Stimulated activated CD8-positive, alpha-beta memory T cell treated with anti-CD3 and anti-CD28 coated beads, Interleukin-7, amount 100 ng/mL, for 48 hours (primary cell): ENCODE results near the gene RASA2.
"Not testable (repeated sequence)": the region's sequence is repeated elsewhere in the genome, so short reads cannot be mapped to it uniquely, and the experiment has no call there.

ENCODE experiments used
- DNase-seq, 2 donors: peaks; one replicate each; pipeline ENCODE4 v3.0.0-alpha.2; 2020; ENCODE audit warnings: low read depth in 1 of 2; ENCODE audit errors: extremely low read depth in 1 of 2

Gene RASA2

DNA sequence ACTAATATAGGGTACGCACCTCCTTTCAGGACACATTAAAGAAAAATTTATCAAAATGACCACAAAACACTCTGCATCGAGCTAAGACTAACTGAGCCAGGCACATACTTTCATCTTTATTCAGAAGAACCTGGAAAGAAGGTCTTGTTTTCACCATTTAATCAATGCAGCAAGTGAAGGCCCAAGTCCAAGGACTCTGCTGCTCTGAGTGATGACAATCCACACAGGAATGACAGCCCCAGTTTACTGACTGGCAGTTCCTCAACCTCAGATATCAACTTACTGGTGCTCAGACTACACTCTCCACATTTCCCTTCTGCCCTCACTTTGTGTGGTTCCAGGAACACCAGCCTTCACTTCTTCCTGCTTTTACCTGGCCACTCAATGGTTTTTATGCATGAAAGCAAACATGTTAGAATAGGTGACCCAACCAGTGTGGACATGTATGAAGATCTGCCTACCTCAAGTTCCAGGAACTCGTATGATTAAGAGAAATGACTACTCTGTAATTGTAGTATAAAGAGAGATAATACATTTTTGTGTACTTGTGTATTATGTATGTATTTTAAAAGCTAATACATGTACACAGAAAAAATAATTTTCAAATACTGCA is 29.1 kb upstream of the RASA2 start:
- no peak for DNase-seq

DNA sequence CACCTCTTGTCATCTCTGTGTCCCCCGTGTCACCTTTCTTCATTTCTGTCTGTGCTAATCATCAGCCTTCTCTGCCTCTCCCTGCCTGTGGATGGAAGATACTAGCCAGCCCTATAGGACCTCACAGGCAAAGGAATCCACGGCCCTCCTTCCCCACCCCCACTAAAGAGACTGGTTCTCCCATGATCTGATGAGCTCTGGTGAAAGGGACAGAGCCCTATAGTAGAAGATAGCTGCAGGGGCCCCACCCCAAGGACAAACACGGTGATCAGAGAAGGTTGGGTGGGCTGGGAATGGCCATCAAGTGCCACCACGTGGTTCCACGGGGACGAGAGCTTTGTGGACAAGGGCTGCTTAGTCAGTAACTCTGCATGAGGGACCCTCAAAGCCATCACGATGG is 27.8 kb upstream of the RASA2 start:
- DNase-seq, result no peak

DNA sequence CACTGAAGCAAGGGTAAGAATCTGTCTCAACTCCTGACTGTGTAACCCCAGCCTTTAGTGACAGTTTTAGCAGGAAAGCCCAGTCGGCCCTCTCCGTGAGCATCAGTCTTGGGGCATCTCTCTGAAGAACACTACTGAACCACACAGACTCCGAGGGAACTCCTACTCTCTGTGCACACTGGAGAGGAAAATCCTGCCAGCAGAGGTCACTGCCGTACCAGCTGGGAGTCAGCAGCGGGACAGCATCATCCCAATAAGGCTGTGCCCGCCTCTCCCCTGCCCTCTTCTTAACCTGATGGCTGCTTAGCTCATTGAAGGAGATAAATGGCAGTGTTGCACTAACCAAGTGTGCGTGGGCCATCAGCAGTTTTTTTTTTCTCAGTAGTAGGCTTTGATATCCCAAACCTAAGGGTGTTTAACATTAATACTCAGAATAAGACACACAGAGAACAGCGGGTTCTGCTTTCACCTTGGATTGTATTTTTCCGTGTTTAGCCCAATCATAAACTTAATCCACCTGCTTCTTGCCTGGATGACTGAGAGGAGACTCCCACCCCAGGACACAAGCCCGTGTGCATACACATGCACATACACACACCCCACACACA is 26.6 kb upstream of the RASA2 start:
- DNase-seq, result peak; percentile 65 to 80

DNA sequence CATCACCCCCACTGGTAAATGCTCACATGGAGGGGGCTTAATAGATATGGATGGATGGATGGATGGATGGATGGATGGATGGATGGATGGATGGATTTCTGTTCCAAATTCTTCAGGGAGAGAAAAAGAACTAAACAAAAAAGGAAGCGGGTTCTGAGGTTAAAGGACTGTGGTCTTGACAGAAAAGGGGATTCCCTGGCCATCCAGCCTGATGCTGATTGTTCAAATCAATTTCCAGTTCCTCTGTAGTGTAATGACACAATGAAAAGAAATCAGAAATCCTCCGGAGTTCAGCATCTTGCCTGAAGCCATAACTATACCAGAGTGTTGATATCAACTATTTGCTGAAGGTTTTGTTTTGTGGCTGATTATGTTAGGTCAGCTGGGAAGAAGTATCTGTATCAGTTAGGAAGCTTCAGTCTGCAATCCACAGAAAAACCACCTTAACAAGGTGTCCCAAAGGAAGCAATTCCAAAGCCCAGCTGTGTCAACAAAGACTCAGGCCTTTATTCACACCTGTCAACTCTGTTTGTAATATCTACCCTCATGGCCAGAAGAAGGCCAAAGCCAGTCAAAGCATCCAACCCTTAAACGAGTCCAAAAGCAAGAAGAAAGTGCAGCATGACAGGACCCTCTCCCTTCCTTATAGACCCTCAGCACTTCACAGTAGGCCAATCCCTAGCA is 24.5 kb upstream of the RASA2 start:
- no peak for DNase-seq

DNA sequence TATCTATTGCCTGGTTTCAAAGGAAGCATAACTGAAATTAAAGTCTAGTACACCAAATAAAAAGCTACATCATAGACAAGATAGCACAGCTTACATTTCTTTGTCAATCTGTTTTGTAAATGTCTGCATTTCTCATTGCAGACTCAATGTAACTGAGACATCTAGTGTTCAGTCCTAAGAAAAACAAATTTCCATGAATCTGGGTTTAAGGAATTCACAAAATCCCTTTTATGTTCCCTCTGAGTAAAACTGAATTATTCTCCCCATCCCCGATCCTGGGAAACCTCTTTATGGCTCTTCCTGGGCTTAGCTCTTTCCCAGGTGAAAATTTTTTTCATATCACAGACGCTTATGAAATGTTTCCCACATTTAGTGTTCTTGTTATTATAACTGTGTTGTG is 21.6 kb upstream of the RASA2 start:
- no peak for DNase-seq

DNA sequence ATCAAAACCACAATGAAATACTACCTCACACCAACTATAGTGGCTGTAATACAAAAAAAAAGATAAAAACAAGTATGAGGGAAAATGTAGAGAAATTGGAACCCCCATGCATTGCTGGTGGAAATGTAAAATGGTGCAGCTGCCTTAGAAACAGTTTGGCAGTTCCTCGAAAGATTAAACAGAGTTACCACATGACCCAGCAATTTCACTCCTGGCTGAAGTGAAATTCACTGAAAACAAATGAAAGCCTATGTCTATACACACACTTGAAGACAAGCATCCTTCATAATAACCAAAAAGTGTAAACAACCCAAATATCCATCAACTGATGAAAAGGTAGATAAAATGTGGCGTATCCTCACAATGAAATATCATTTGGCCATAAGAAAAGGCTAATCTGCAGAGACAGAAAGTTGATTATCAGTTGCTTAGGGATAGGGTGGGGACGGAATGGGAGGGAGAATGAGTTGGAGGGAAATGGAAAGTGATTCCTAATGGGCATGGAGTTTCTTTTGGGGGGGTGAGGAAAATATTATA is 20.1 kb upstream of the RASA2 start:
- DNase-seq, result no peak

DNA sequence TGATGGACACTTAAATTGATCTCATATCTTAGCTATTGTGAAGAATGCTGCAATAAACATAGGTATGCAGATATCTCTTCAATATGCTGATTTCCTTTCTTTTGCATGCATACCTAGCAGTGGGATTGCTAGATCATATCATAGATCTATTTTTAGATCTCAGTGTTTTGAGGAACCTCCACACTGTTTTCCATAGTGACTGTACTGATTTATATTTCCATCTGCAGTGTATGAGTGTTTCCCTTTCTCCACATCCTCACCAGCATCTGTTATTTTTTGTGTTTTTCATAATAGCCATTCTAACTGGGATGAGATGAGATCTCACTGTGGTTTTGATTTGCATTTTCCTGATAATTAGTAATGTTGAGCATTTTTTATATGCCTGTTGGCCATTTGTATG is 17.1 kb upstream of the RASA2 start:
- DNase-seq, result no peak

DNA sequence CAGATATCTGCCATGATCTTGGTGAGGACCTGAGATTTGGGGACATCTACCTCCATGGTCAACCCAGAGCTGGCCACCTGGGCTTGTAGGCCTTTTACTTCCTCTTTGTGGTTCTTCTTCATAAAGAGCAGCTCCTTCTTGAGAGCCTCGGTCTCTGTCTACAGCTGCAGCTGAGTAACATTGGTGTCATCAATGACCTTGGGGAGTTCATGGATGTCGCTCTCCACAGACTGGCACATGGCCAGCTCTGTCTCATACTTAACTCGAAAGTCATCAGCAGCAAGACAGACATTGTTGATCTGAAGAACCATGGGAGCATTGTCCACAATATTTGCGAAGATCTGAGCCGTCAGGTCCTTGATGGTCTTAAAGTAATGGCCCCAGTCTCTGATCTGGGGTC is 15.7 kb upstream of the RASA2 start:
- no peak for DNase-seq

DNA sequence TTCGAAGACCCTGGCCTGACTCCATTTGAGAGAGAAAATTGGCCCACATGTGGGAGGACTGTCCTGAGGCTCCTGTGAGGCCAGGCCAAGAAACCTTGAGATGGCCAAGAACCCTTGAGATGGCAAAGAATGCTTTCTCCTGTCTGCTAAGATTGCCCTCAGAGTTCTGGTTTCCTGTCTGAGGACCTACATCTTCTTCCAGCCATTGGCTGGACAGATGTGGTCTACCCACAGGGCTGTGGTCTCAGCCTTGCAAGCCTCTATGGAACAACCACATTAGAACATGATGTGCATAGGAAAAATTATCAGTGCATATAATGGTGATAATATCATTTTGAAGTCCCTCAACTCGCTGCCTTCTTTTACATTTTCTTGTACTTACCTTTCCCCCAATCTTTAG is 10.8 kb upstream of the RASA2 start:
- no peak for DNase-seq

DNA sequence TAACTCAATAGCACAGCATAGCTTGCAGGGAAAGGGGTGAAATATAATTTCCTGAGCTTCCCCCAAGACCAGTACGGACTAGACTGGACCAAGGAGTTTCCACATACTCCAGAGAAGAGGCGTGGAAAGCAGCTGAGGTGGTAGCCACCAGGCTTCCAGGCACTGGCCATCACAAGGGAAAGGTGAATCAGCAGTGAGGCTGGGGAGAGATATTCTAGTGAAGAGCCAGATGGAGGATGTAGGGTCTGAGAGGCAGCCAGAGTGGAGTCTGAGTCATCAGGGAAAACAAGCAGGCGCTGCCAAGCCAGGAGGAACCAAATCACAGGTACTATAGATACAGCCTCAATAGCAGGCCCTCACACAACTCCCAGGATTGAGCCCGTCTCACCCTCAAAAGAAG is 9.6 kb upstream of the RASA2 start:
- DNase-seq, result no peak

DNA sequence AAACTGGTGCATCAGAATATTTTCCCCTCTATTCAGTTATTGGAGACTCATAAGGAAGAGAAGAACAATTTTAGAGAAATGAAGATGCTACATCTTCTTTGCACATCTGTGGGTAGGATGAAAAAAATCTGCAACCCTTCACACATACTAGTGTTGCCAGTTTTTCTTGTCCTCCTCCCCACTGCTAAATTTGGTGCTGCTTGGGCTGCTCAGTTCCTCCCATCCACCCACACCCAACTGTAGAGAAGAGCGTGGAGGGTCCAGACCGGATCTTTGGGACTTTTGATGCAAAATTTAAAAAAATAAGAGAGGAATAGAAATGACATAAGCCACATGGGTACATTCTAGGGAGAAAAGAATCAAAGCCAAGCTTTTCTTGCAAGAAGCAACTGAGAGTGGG is 8.7 kb upstream of the RASA2 start:
- DNase-seq, result no peak

DNA sequence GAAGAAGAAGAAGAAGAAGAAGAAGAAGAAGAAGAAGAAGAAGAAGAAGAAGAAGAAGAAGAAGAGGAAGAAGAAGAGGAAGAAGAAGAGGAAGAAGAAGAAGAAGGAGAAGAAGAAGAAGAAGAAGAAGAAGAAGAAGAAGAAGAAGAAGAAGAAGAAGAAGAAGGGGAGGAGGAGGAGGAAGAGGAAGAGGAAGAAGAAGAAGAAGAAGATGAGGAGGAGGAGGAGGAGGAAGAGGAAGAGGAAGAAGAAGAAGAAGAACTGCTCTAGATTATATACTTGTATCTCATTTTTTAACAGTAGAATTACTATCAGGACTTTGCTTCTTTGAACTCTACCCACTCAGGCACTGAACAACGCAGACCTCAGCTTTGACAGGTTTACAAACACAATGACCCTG is 8.0 kb upstream of the RASA2 start:
- not testable (repeated sequence) for DNase-seq

DNA sequence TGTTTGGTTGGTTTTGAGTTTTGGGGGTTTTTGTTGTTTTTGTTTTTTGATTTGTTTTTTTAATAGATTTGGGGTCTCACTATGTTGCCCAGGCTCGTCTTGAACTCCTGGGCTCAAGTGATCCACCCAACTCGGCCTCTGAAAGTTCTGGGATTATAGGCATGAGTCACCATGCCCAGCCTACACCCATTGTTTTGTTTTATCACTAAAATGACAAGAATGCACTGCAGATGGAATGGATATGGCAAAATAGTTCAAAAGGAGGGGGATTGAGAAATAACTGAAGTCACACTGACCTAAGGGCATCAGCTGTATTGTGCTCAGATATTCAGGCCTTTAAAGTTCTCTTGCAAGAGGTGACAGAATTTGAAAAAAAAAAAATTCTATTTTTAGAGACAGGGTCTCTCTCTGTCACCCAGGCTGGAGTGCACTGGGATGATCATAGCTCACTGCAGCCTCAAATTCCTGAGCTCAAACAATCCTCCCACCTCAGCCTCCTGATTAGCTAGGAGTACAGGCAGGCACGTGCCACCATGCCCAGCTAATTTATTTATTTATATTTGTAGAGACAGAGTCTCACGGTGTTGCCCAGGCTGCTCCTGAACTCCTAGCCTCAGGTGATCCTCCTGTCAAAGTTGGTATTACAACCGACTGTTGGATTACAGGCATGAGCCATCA is 4.4 kb upstream of the RASA2 start:
- no peak for DNase-seq

DNA sequence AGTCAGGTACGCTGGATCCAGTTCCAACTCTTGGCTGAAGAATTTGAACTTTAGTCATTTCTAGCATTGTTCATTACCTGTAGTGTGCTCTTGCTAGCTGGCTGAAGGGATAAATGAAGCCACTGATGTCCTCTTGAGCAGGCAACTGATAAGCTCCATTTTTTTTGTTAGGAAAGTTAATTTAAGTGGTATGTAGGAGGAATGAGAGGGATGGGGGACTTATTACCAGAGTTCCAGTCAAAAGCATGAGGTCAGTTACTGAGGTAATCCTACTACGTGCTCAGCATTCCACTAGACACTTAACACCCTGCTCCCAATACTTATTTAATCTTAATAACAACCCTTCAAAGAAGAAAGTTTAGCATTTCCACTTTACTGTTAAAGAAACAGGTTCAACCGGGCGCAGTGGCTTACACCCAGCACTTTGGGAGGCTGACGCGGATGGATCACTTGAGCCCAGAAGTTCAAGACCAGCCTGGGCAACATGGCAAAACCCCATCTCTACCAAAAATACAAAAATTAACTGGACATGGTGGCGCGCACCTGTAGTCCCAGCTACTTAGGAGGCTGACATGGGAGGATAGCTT is 2.0 kb upstream of the RASA2 start:
- no peak for DNase-seq

DNA sequence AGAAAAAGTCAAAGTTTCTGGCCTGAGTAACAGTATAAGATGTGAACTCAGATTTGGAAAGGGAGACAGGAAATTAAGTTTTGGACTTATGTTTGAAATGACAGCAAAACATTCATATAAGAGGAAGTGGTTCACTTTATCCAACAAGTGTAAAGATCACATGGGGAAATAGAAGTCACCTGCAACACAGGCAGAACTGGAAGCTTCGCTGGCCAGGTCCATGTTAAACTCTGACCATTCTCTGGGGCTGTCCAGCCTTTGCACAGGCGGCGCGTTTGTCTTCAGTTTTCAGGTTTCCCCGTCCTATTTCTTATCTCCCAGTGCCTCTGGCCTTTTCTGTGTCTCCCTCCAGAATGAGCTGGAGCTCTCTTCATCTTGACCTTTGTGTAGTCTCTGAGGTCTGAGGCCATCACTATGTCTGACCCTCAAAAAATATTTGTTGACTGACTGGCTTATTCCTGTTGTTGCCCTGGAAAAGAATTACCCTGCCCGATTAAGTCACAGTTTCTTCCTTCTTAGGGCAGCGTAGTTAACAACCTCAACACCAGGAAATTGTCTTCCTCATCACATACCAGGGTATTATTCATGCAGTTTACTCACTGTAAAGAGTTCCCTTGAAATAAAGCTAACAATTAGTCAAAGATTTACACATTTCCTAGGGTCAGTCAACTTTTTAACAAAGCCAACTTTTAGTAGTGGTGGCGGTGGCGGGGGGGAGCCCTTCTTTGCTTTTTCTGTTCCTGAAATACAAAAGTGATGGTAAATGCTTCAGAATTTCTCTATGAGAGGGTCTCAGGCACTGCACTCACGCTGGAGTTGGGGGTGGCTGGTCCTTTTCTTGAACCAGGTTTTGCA is 959 bp upstream of the RASA2 start:
- no peak for DNase-seq

DNA sequence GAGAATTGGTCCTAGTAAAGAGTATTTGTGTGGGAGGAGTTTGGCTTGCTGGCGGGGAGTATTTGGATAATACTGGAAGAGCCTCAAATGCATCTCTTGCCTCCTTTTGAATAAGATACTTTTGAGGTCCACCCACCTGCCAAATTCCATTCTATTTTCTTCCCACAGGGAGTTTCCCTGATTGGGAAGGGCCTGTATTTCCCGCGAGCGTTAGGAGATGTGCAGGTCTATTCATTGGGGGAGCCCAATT is 406 bp upstream of the RASA2 start:
- DNase-seq, result no peak

DNA sequence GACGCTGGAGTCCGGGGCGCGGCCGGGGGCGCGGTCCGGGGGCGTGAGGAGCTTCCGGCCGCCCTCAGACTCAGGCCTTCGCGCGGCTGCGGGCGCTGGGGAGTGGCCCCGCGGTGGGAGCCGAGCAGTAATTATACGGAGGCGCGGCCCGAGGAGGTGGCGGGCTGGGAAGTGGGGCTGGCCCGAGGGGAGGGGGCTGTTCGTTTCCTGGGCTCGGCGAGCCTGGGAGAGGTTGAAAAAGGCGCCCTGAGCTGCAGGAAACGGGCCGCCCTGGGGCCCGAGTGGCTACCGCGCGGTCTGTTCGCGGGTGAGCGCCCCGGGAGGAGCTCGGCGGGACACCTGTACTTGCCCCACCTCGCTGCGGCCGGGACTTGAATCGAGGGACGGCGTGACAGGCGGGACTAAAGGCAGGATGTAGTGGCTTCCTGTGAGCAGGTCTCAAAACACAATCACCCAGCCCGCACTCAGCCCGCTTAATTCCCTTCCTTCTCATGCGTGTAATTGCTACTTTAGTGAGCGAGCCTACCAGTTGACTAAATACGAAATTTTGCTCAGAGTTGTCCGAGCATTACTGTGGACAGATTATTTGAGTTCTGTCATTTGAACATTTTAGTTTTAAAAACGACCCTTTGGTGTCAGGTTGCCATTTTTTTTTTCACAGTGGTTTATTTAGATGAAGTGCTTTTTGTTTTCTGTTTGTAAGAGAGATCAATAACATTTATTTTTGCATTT is 860 bp downstream of the RASA2 start:
- peak; percentile 74 to 88 for DNase-seq

DNA sequence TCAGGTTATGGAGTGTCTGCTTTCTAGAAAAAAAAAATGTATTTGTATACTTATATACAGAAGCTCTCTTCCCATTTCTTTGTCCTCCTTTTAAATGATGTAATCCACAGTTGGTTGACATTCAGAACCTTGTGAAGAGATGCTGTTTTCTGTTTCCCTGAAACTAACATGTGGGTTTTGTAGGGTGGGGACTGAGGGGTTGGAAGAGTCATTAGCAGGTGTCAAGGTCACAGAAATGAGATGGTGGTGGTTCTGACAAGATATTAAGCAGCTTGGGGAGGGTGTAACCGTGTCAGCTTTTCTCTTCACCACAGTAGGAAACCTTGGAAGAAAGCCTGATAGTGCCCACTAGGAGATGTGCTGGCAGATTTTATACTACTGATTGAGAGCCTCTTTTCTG is 2.4 kb downstream of the RASA2 start:
- no peak for DNase-seq

DNA sequence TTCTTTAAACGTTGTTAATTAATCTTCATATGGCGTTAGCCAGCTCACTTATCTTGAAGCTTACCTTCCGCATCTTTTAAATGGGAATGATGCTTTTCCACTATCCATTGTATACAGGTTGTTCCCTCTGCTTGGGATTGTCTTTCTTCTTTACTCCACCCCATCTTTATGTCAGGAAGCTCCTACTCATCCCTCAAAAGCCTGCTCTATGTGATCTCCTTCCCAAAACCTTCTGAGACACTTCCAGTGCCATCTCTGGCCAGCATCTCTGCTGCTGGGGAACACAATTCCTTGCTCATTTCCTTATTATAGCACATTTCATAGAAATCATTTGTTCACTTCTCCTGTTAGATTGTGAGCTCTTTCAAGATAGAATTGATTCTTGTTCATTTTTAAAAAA is 4.3 kb downstream of the RASA2 start:
- DNase-seq, result no peak

DNA sequence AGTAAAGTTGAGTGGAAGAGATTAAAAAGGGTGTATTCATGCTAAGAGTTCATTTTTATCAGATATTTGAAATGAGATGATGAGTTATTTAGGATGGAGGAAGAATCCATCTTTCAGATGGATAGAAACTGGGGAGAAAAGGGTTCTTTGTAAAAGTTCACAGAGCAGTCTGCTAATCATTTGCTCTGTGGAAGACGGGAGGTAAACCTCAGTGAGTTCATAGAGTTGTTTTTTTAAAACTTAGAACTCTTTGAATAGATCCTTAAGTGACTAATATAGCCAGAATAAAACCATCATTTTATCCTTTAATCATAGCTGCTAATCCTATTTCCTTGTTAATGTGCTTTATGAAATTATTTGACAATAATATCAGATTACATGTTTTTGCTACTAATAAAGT is 5.1 kb downstream of the RASA2 start:
- no peak for DNase-seq
